ENCODE measurements around the gene DSCAM.

The DSCAM gene

GRCh38 chr21:40829791-40830190 is 17.2 kb downstream of the DSCAM start:
- H3K4me3 Mint-ChIP-seq = no peak overlapping the region
- no peak overlapping the region for H3K27ac Mint-ChIP-seq
- no peaks in the 10 kb centered on the region for H3K27me3 Mint-ChIP-seq
- H3K9me3 Mint-ChIP-seq = peaks cover 11 to 22% of the 10 kb centered on the region in 2 donors
- H3K36me3 Mint-ChIP-seq (ENCODE audit: insufficient read depth) = no peaks in the 10 kb centered on the region
- no peak for ATAC-seq (replicated peaks)
- no peaks in the 10 kb centered on the region for H3K4me1 Mint-ChIP-seq (ENCODE audit: low read depth in 2 of 2)
- DNase-seq = no peak

- no peaks in the 10 kb centered on the region for H3K4me1 Mint-ChIP-seq (ENCODE audit: low read depth in 2 of 2)
- no peaks in the 10 kb centered on the region for H3K27me3 Mint-ChIP-seq
- H3K9me3 Mint-ChIP-seq = peaks cover 11 to 22% of the 10 kb centered on the region in 2 donors
- DNase-seq (no peak), ATAC-seq (replicated peaks) (no peak)
- H3K4me3 Mint-ChIP-seq = no peak overlapping the region
- H3K36me3 Mint-ChIP-seq (ENCODE audit: insufficient read depth) = no peaks in the 10 kb centered on the region
- no peak overlapping the region for H3K27ac Mint-ChIP-seq
Observed at GRCh38 chr21:40829308-40829707, 17.6 kb downstream of the DSCAM start.

- H3K27ac Mint-ChIP-seq = no peak overlapping the region
- peaks cover 7 to 22% of the 10 kb centered on the region in 2 donors for H3K9me3 Mint-ChIP-seq
- H3K27me3 Mint-ChIP-seq = no peaks in the 10 kb centered on the region
- ATAC-seq (replicated peaks) (no peak), DNase-seq (no peak)
- no peaks in the 10 kb centered on the region for H3K36me3 Mint-ChIP-seq (ENCODE audit: insufficient read depth)
- no peaks in the 10 kb centered on the region for H3K4me1 Mint-ChIP-seq (ENCODE audit: low read depth in 2 of 2)
- H3K4me3 Mint-ChIP-seq = no peak overlapping the region
Observed at GRCh38 chr21:40827509-40827908, 19.4 kb downstream of the DSCAM start.

- ATAC-seq (replicated peaks) (no peak), DNase-seq (no peak)
- H3K27ac Mint-ChIP-seq = no peak overlapping the region
- no peaks in the 10 kb centered on the region for H3K27me3 Mint-ChIP-seq
- peaks cover 5 to 11% of the 10 kb centered on the region in 2 donors for H3K9me3 Mint-ChIP-seq
- H3K4me3 Mint-ChIP-seq = no peak overlapping the region
- H3K4me1 Mint-ChIP-seq (ENCODE audit: low read depth in 2 of 2) = no peaks in the 10 kb centered on the region
- H3K36me3 Mint-ChIP-seq (ENCODE audit: insufficient read depth) = no peaks in the 10 kb centered on the region
Observed at GRCh38 chr21:40819071-40819900, 27.7 kb downstream of the DSCAM start.

- no peaks in the 10 kb centered on the region for H3K4me1 Mint-ChIP-seq (ENCODE audit: low read depth in 2 of 2)
- no peak overlapping the region for H3K4me3 Mint-ChIP-seq
- H3K27me3 Mint-ChIP-seq = no peaks in the 10 kb centered on the region
- ATAC-seq (replicated peaks) = no peak
- H3K27ac Mint-ChIP-seq = no peak overlapping the region
- H3K9me3 Mint-ChIP-seq = peaks cover 6 to 14% of the 10 kb centered on the region in 2 donors
- DNase-seq = no peak
- H3K36me3 Mint-ChIP-seq (ENCODE audit: insufficient read depth) = no peaks in the 10 kb centered on the region
Observed at GRCh38 chr21:40813918-40814317, 33.0 kb downstream of the DSCAM start.

GRCh38 chr21:40809673-40810197 is 37.2 kb downstream of the DSCAM start:
- Mint-ChIP-seq H3K27me3 (no peaks in the 10 kb centered on the region), H3K9me3 (peaks cover 12 to 26% of the 10 kb centered on the region in 2 donors), H3K36me3 (ENCODE audit: insufficient read depth) (no peaks in the 10 kb centered on the region), H3K27ac (no peak overlapping the region), H3K4me3 (no peak overlapping the region), H3K4me1 (ENCODE audit: low read depth in 2 of 2) (no peaks in the 10 kb centered on the region)
- ATAC-seq (replicated peaks) (no peak), DNase-seq (no peak)

GRCh38 chr21:40803101-40803500 is 43.9 kb downstream of the DSCAM start:
- Mint-ChIP-seq H3K4me1 (ENCODE audit: low read depth in 2 of 2) (no peaks in the 10 kb centered on the region), H3K27me3 (no peaks in the 10 kb centered on the region), H3K27ac (no peak overlapping the region), H3K9me3 (peaks cover 15 to 18% of the 10 kb centered on the region in 2 donors), H3K36me3 (ENCODE audit: insufficient read depth) (no peaks in the 10 kb centered on the region), H3K4me3 (no peak overlapping the region)
- DNase-seq = no peak
- no peak for ATAC-seq (replicated peaks)

GRCh38 chr21:40800126-40800525 is 46.8 kb downstream of the DSCAM start:
- Mint-ChIP-seq H3K27ac (no peak overlapping the region), H3K9me3 (peaks cover 15 to 24% of the 10 kb centered on the region in 2 donors), H3K27me3 (no peaks in the 10 kb centered on the region), H3K4me3 (no peak overlapping the region), H3K4me1 (ENCODE audit: low read depth in 2 of 2) (no peaks in the 10 kb centered on the region), H3K36me3 (ENCODE audit: insufficient read depth) (no peaks in the 10 kb centered on the region)
- ATAC-seq (replicated peaks) (no peak), DNase-seq (no peak)

GRCh38 chr21:40797891-40798290 is 49.1 kb downstream of the DSCAM start:
- Mint-ChIP-seq H3K4me1 (ENCODE audit: low read depth in 2 of 2) (no peaks in the 10 kb centered on the region), H3K36me3 (ENCODE audit: insufficient read depth) (no peaks in the 10 kb centered on the region), H3K9me3 (peaks cover 7 to 17% of the 10 kb centered on the region in 2 donors), H3K27me3 (no peaks in the 10 kb centered on the region), H3K4me3 (no peak overlapping the region), H3K27ac (no peak overlapping the region)
- DNase-seq = no peak
- ATAC-seq (replicated peaks) = no peak

GRCh38 chr21:40797410-40797809 is 49.5 kb downstream of the DSCAM start:
- no peaks in the 10 kb centered on the region for H3K27me3 Mint-ChIP-seq
- H3K36me3 Mint-ChIP-seq (ENCODE audit: insufficient read depth) = no peaks in the 10 kb centered on the region
- H3K27ac Mint-ChIP-seq = no peak overlapping the region
- no peak for ATAC-seq (replicated peaks)
- peaks cover 11 to 16% of the 10 kb centered on the region in 2 donors for H3K9me3 Mint-ChIP-seq
- H3K4me1 Mint-ChIP-seq (ENCODE audit: low read depth in 2 of 2) = no peaks in the 10 kb centered on the region
- no peak for DNase-seq
- no peak overlapping the region for H3K4me3 Mint-ChIP-seq

GRCh38 chr21:40796464-40796863 is 50.5 kb downstream of the DSCAM start:
- H3K4me1 Mint-ChIP-seq (ENCODE audit: low read depth in 2 of 2) = no peaks in the 10 kb centered on the region
- no peaks in the 10 kb centered on the region for H3K27me3 Mint-ChIP-seq
- no peak overlapping the region for H3K4me3 Mint-ChIP-seq
- DNase-seq (no peak), ATAC-seq (replicated peaks) (no peak)
- H3K9me3 Mint-ChIP-seq = peaks cover 13 to 15% of the 10 kb centered on the region in 2 donors
- no peak overlapping the region for H3K27ac Mint-ChIP-seq
- H3K36me3 Mint-ChIP-seq (ENCODE audit: insufficient read depth) = peaks cover 3% of the 10 kb centered on the region

- no peak for ATAC-seq (replicated peaks)
- Mint-ChIP-seq H3K9me3 (peaks cover 11 to 15% of the 10 kb centered on the region in 2 donors), H3K4me3 (no peak overlapping the region), H3K27ac (no peak overlapping the region), H3K36me3 (ENCODE audit: insufficient read depth) (peaks cover 3% of the 10 kb centered on the region), H3K4me1 (ENCODE audit: low read depth in 2 of 2) (no peaks in the 10 kb centered on the region), H3K27me3 (no peaks in the 10 kb centered on the region)
- no peak for DNase-seq
Observed at GRCh38 chr21:40795313-40795712, 51.6 kb downstream of the DSCAM start.

- H3K4me1 Mint-ChIP-seq (ENCODE audit: low read depth in 2 of 2) = no peaks in the 10 kb centered on the region
- no peaks in the 10 kb centered on the region for H3K27me3 Mint-ChIP-seq
- peaks cover 13 to 15% of the 10 kb centered on the region in 2 donors for H3K9me3 Mint-ChIP-seq
- H3K36me3 Mint-ChIP-seq (ENCODE audit: insufficient read depth) = peaks cover 3% of the 10 kb centered on the region
- ATAC-seq (replicated peaks) = no peak
- DNase-seq = no peak
- no peak overlapping the region for H3K4me3 Mint-ChIP-seq
- H3K27ac Mint-ChIP-seq = no peak overlapping the region
Observed at GRCh38 chr21:40792691-40793456, 54.1 kb downstream of the DSCAM start.

GRCh38 chr21:40788635-40789034 is 58.3 kb downstream of the DSCAM start:
- no peaks in the 10 kb centered on the region for H3K4me1 Mint-ChIP-seq (ENCODE audit: low read depth in 2 of 2)
- no peaks in the 10 kb centered on the region for H3K27me3 Mint-ChIP-seq
- DNase-seq (no peak), ATAC-seq (replicated peaks) (no peak)
- H3K36me3 Mint-ChIP-seq (ENCODE audit: insufficient read depth) = peaks cover 3% of the 10 kb centered on the region
- H3K9me3 Mint-ChIP-seq = peaks cover 4 to 10% of the 10 kb centered on the region in 2 donors
- H3K27ac Mint-ChIP-seq = no peak overlapping the region
- no peak overlapping the region for H3K4me3 Mint-ChIP-seq

Measured in effector memory CD8-positive, alpha-beta T cell (primary cell).